ENCODE results near the gene FGFR2. TPM values are rescaled to one million over a fixed set of nuclear protein-coding genes. Genes with fewer than 3 reads are reported as not detected.

The FGFR2 gene
- total RNA-seq, 1 donor from 2014 or later: 88.3 TPM

GRCh38 chr10:121519901-121520493 lies 78.2 kb downstream of the FGFR2 start:
- H3K4me3 Mint-ChIP-seq: no peak overlapping the region
- peaks cover 30% of the 10 kb centered on the region for H3K4me1 Mint-ChIP-seq
- H3K36me3 Mint-ChIP-seq: peaks cover 49% of the 10 kb centered on the region
- H3K27ac Mint-ChIP-seq: no peak overlapping the region
- no peak for TF ChIP-seq CTCF (IDR thresholded peaks at IDR 0.05; ENCODE audit: unreplicated experiment)
- no peak for DNase-seq (ENCODE audit: low spot score in 2 of 2, unreplicated experiment in 2 of 2)
- no peaks in the 10 kb centered on the region for H3K27me3 Mint-ChIP-seq (ENCODE audit: low read depth)
- no peaks in the 10 kb centered on the region for H3K9me3 Mint-ChIP-seq

GRCh38 chr10:121519411-121519810 lies 78.8 kb downstream of the FGFR2 start:
- DNase-seq (ENCODE audit: low spot score in 2 of 2, unreplicated experiment in 2 of 2): no peak
- H3K4me3 Mint-ChIP-seq: no peak overlapping the region
- peaks cover 53% of the 10 kb centered on the region for H3K36me3 Mint-ChIP-seq
- H3K4me1 Mint-ChIP-seq: peaks cover 29% of the 10 kb centered on the region
- H3K9me3 Mint-ChIP-seq: no peaks in the 10 kb centered on the region
- no peak overlapping the region for H3K27ac Mint-ChIP-seq
- no peaks in the 10 kb centered on the region for H3K27me3 Mint-ChIP-seq (ENCODE audit: low read depth)
- TF ChIP-seq CTCF (IDR thresholded peaks at IDR 0.05; ENCODE audit: unreplicated experiment): no peak

GRCh38 chr10:121518333-121518732 lies 79.9 kb downstream of the FGFR2 start:
- Mint-ChIP-seq H3K36me3 (peaks cover 61% of the 10 kb centered on the region), H3K9me3 (no peaks in the 10 kb centered on the region), H3K4me1 (peaks cover 27% of the 10 kb centered on the region)

GRCh38 chr10:121516093-121516865 lies 82.0 kb downstream of the FGFR2 start:
- Mint-ChIP-seq H3K27ac (no peak overlapping the region), H3K9me3 (no peaks in the 10 kb centered on the region), H3K4me3 (no peak overlapping the region), H3K4me1 (peaks cover 33% of the 10 kb centered on the region), H3K36me3 (peaks cover 50% of the 10 kb centered on the region), H3K27me3 (ENCODE audit: low read depth) (no peaks in the 10 kb centered on the region)
- TF ChIP-seq CTCF (IDR thresholded peaks at IDR 0.05; ENCODE audit: unreplicated experiment): no peak
- no peak for DNase-seq (ENCODE audit: low spot score in 2 of 2, unreplicated experiment in 2 of 2)

More at GRCh38 chr10:121518333-121518732, 79.9 kb downstream of the FGFR2 start:
- TF ChIP-seq CTCF (IDR thresholded peaks at IDR 0.05; ENCODE audit: unreplicated experiment): no peak
- no peaks in the 10 kb centered on the region for H3K27me3 Mint-ChIP-seq (ENCODE audit: low read depth)
- H3K27ac Mint-ChIP-seq: no peak overlapping the region
- H3K4me3 Mint-ChIP-seq: no peak overlapping the region
- DNase-seq (ENCODE audit: low spot score in 2 of 2, unreplicated experiment in 2 of 2): no peak

GRCh38 chr10:121514141-121514865 lies 83.9 kb downstream of the FGFR2 start:
- H3K36me3 Mint-ChIP-seq: peaks cover 33% of the 10 kb centered on the region
- no peaks in the 10 kb centered on the region for H3K27me3 Mint-ChIP-seq (ENCODE audit: low read depth)
- H3K4me1 Mint-ChIP-seq: peaks cover 36% of the 10 kb centered on the region
- no peak overlapping the region for H3K4me3 Mint-ChIP-seq
- no peak for DNase-seq (ENCODE audit: low spot score in 2 of 2, unreplicated experiment in 2 of 2)
- H3K9me3 Mint-ChIP-seq: no peaks in the 10 kb centered on the region
- H3K27ac Mint-ChIP-seq: peak overlapping the region; percentile 18
- no peak for TF ChIP-seq CTCF (IDR thresholded peaks at IDR 0.05; ENCODE audit: unreplicated experiment)
